ENCODE results near the gene AHNAK. TPM values are rescaled to one million over a fixed set of nuclear protein-coding genes. Genes with fewer than 3 reads are reported as not detected.

The AHNAK gene
- polyA plus RNA-seq, 2 of the 4 experiments (the other 2 are of a cell fraction), result 43.3 to 82.0 TPM

- no peak for TF ChIP-seq CHD2 (IDR thresholded peaks at IDR 0.05; ENCODE audit: low read length, partially characterized antibody)
These were observed 54.0 kb downstream of the AHNAK start (continued) for GRCh38 chr11:62492586-62492985.

GRCh38 chr11:62491571-62492329 is 54.9 kb downstream of the AHNAK start:
- ChIA-PET CTCF (interaction anchor here (1.3 to 13.1 kb wide), 2 partner anchors 51 to 69 kb away, joined by 3 to 143 read pairs; partner anchors contain the start of gene AHNAK), POLR2A (no interaction called here)
- H3K4me3 ChIP-seq, result no peak overlapping the region
- no peak for ATAC-seq
- 80% methylated on average over 9 of the region's 9 CpGs for WGBS (ENCODE audit: missing lambda C conversion rate)
- FAIRE-seq, result no peak
- no peak for DNase-seq (ENCODE audit: low read depth in 1 of 2, low spot score in 1 of 2)
- H3K27ac ChIP-seq, result no peak overlapping the region
- no peak overlapping the region for H3K4me2 ChIP-seq
- H3K4me1 ChIP-seq, result peaks cover 1% of the 10 kb centered on the region; the same call in 2 of the 3 replicates
- TF ChIP-seq HOXB5 (CRISPR knock-in tag; IDR thresholded peaks at IDR 0.05) (no peak), POLR2A (IDR thresholded peaks at IDR 0.05; ENCODE audit: low read length) (no peak), MAX (IDR thresholded peaks at IDR 0.05) (no peak), MYC (IDR thresholded peaks at IDR 0.05; ENCODE audit: borderline replicate concordance, low read length) (no peak), KDM1A (IDR thresholded peaks at IDR 0.05; ENCODE audit: low read depth) (no peak), RARB (CRISPR knock-in tag; IDR thresholded peaks at IDR 0.05) (no peak), ATOH8 (CRISPR knock-in tag; IDR thresholded peaks at IDR 0.05; ENCODE audit: low read depth) (no peak), HOXB13 (CRISPR knock-in tag; IDR thresholded peaks at IDR 0.05; ENCODE audit: low read depth) (no peak), SREBF2 (IDR thresholded peaks at IDR 0.05) (no peak), ZFP36 (IDR thresholded peaks at IDR 0.05; ENCODE audit: borderline replicate concordance, partially characterized antibody) (no peak), USF2 (IDR thresholded peaks at IDR 0.05) (no peak), JUNB (IDR thresholded peaks at IDR 0.05) (no peak), E2F6 (IDR thresholded peaks at IDR 0.05; ENCODE audit: borderline replicate concordance, low read depth) (no peak), ESRRA (IDR thresholded peaks at IDR 0.05; ENCODE audit: borderline replicate concordance, low read length) (no peak)
- no peaks in the 10 kb centered on the region for H3K9me3 ChIP-seq

- Histone ChIP-seq H3K4me1 (no peaks in the 10 kb centered on the region), H3K27ac (peak overlapping the region in 1 of 2 experiments; percentile 42; a peak in 2 of 6 replicates), H3K4me3 (no peak overlapping the region), H3K9me3 (no peaks in the 10 kb centered on the region), H3K4me2 (no peak overlapping the region)
- CTCF ChIA-PET, result interaction anchor here (0.7 to 4.3 kb wide), 5 partner anchors 11 to 64 kb away, joined by 3 to 20 read pairs (median 5); no protein-coding TSS in a partner anchor
- 88% methylated on average over 4 of the region's 4 CpGs for WGBS (ENCODE audit: missing lambda C conversion rate)
- no peak for FAIRE-seq
- ATAC-seq, result no peak
- no peak for DNase-seq (ENCODE audit: low read depth in 1 of 2, low spot score in 1 of 2)
- POLR2A ChIA-PET, result no interaction called here
- no peak for TF ChIP-seq KDM1A (IDR thresholded peaks at IDR 0.05; ENCODE audit: low read depth)
- TF ChIP-seq USF2 (IDR thresholded peaks at IDR 0.05), result no peak
- no peak for TF ChIP-seq REST (IDR thresholded peaks at IDR 0.05)
- no peak for TF ChIP-seq MYC (IDR thresholded peaks at IDR 0.05; ENCODE audit: borderline replicate concordance, low read length)
- TF ChIP-seq HES2 (IDR thresholded peaks at IDR 0.05), result no peak
- TF ChIP-seq RCOR1 (IDR thresholded peaks at IDR 0.05; ENCODE audit: low read depth, low read length), result no peak
- TF ChIP-seq E2F6 (IDR thresholded peaks at IDR 0.05; ENCODE audit: borderline replicate concordance, low read depth), result no peak
- TF ChIP-seq MAX (IDR thresholded peaks at IDR 0.05), result no peak
- no peak for TF ChIP-seq EHF (CRISPR knock-in tag; IDR thresholded peaks at IDR 0.05)
- TF ChIP-seq NFE2L2 (conservative IDR thresholded peaks at IDR 0.05; ENCODE audit: low read length), result no peak
- no peak for TF ChIP-seq FOSB (CRISPR knock-in tag; IDR thresholded peaks at IDR 0.05)
- no peak for TF ChIP-seq RAD21 (conservative IDR thresholded peaks at IDR 0.05 in 1 of 2, IDR thresholded peaks at IDR 0.05 in 1 of 2)
These were observed 57.4 kb downstream of the AHNAK start for GRCh38 chr11:62489204-62489603.

Data from A549 (cell line).